Stimulated activated CD4-positive, alpha-beta T cell treated with anti-CD3 and anti-CD28 coated beads, Interleukin-1b, Interleukin-23, amount 100 ng/mL, for 1 hour (primary cell): Measurements from ENCODE around the gene EXOC4.

Experiments used
- DNase-seq, 2 donors: peaks; one replicate each; pipeline ENCODE4 v3.0.0-alpha.2; 2020; ENCODE audit warnings: low read depth in 2 of 2

Gene EXOC4

GRCh38 chr7:133572843-133573242 lies 320.0 kb downstream of the EXOC4 start:
- no peak for DNase-seq

GRCh38 chr7:133573554-133574265 lies 320.8 kb downstream of the EXOC4 start:
- DNase-seq = no peak

- DNase-seq = no peak
Measured at GRCh38 chr7:133575726-133576440, 323.0 kb downstream of the EXOC4 start.

- no peak for DNase-seq
Measured at GRCh38 chr7:133576612-133577168, 323.8 kb downstream of the EXOC4 start.

- DNase-seq = no peak
Measured at GRCh38 chr7:133582766-133583523, 330.1 kb downstream of the EXOC4 start.

- no peak for DNase-seq
Measured at GRCh38 chr7:133583545-133584171, 330.8 kb downstream of the EXOC4 start.

- DNase-seq = no peak
Measured at GRCh38 chr7:133584956-133585668, 332.2 kb downstream of the EXOC4 start.

- no peak for DNase-seq
Measured at GRCh38 chr7:133586253-133586652, 333.4 kb downstream of the EXOC4 start.

- DNase-seq = no peak
Measured at GRCh38 chr7:133587903-133588302, 335.0 kb downstream of the EXOC4 start.

GRCh38 chr7:133590795-133591194 lies 337.9 kb downstream of the EXOC4 start:
- no peak for DNase-seq

- DNase-seq = no peak
Measured at GRCh38 chr7:133591704-133592340, 338.9 kb downstream of the EXOC4 start.

- DNase-seq = no peak
Measured at GRCh38 chr7:133593561-133593960, 340.7 kb downstream of the EXOC4 start.

- no peak for DNase-seq
Measured at GRCh38 chr7:133601617-133602016, 348.7 kb downstream of the EXOC4 start.

GRCh38 chr7:133602291-133602690 lies 349.4 kb downstream of the EXOC4 start:
- DNase-seq = no peak

- DNase-seq = no peak
Measured at GRCh38 chr7:133606991-133607390, 354.1 kb downstream of the EXOC4 start.

GRCh38 chr7:133609806-133610205 lies 356.9 kb downstream of the EXOC4 start:
- DNase-seq = no peak

GRCh38 chr7:133611955-133612354 lies 359.1 kb downstream of the EXOC4 start:
- no peak for DNase-seq

- no peak for DNase-seq
Measured at GRCh38 chr7:133613250-133613790, 360.4 kb downstream of the EXOC4 start.

- DNase-seq = no peak
Measured at GRCh38 chr7:133614251-133614650, 361.4 kb downstream of the EXOC4 start.

GRCh38 chr7:133618970-133619369 lies 366.1 kb downstream of the EXOC4 start:
- DNase-seq = no peak
